OCI-LY3 (cell line): Measurements from ENCODE around the gene GRWD1.

ENCODE experiments used
- CTCF ChIP-seq: fragments of 200-600, 300-600 bp; sonication (generic); IDR thresholded peaks from 2 replicates; pipeline ENCODE4 v1.5.1; 2014; ENCODE audit warnings: antibody characterized with exemption, low read length, low read depth
- EZH2phosphoT487 ChIP-seq: fragments of 200-600 bp; shearing (Covaris generic); IDR thresholded peaks from 2 replicates; pipeline ENCODE4 v1.6.1; 2018; ENCODE audit warnings: antibody characterized with exemption, mixed run types, low read depth

- TF ChIP-seq CTCF, result no peak
- TF ChIP-seq EZH2phosphoT487, result no peak
Measured at GRCh38 chr19:48484247-48484893, 38.6 kb downstream of the GRWD1 start.
